Thyroid gland (tissue), 4 donors: ENCODE measurements around the gene CABP4.

ENCODE experiments used
- POLR2A ChIP-seq, 2 donors: fragments of 450-650 bp; IDR thresholded peaks; one replicate each; pipeline ENCODE4 v1.6.1; 2017; ENCODE audit warnings: antibody characterized with exemption in 2 of 2, mild to moderate bottlenecking in 2 of 2, moderate library complexity in 1 of 2
- TF ChIP-seq, protein P1 (sequence below), 6 experiments: fragments of 200-600 bp in 3 of 6; fragments of 450-650 bp in 3 of 6; sonication (generic) in 3 of 6; IDR thresholded peaks; one replicate each; pipeline ENCODE4 v1.5.1; 2016 to 2019; ENCODE audit warnings: antibody characterized with exemption in 6 of 6, mild to moderate bottlenecking in 2 of 6, inconsistent platforms in 1 of 6, moderate library complexity in 1 of 6

- TF ChIP-seq, protein P1, sequence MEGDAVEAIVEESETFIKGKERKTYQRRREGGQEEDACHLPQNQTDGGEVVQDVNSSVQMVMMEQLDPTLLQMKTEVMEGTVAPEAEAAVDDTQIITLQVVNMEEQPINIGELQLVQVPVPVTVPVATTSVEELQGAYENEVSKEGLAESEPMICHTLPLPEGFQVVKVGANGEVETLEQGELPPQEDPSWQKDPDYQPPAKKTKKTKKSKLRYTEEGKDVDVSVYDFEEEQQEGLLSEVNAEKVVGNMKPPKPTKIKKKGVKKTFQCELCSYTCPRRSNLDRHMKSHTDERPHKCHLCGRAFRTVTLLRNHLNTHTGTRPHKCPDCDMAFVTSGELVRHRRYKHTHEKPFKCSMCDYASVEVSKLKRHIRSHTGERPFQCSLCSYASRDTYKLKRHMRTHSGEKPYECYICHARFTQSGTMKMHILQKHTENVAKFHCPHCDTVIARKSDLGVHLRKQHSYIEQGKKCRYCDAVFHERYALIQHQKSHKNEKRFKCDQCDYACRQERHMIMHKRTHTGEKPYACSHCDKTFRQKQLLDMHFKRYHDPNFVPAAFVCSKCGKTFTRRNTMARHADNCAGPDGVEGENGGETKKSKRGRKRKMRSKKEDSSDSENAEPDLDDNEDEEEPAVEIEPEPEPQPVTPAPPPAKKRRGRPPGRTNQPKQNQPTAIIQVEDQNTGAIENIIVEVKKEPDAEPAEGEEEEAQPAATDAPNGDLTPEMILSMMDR (IDR thresholded peaks at IDR 0.05), result no peak
- peak in 1 of 2 donors; percentile 10 for TF ChIP-seq POLR2A (IDR thresholded peaks at IDR 0.05)
These were observed 14.3 kb downstream of the CABP4 start for GRCh38 chr11:67469508-67469811.
